HepG2 (cell line): Measurements from ENCODE around the gene TMEM61.

Source experiments
- CTCF ChIP-seq: sonication (generic); formaldehyde crosslinking; IDR thresholded peaks from 2 replicates; pipeline ENCODE4 v1.5.0; 2020; ENCODE audit warnings: mild to moderate bottlenecking, missing genetic modification reagents, moderate library complexity
- MAF1 ChIP-seq: sonication (generic); formaldehyde crosslinking; IDR thresholded peaks from 2 replicates; pipeline ENCODE4 v1.5.0; 2020; ENCODE audit warnings: missing genetic modification reagents, borderline replicate concordance
- NFE2L2 ChIP-seq: fragments of 150-350 bp; IDR thresholded peaks from 2 replicates; pipeline ENCODE4 v1.6.1; 2014; ENCODE audit warnings: low read length
- NR2F1 ChIP-seq, 2 experiments: fragments of 450-650 bp in 1 of 2; formaldehyde crosslinking in 1 of 2; IDR thresholded peaks; 2 replicates each; pipeline versions ENCODE4 v1.5.0 to v1.6.1; 2016 to 2020; ENCODE audit warnings: mild to moderate bottlenecking in 1 of 2, missing compliant biosample characterization in 1 of 2, missing genetic modification reagents in 1 of 2, moderate library complexity in 1 of 2
- PHB2 ChIP-seq: fragments of 450-650 bp; IDR thresholded peaks from 2 replicates; pipeline ENCODE4 v1.6.1; 2018; ENCODE audit not compliant: partially characterized antibody
- POLR2A ChIP-seq, 2 experiments: IDR thresholded peaks; 2 replicates each; pipeline ENCODE4 v1.6.1; 2011; ENCODE audit warnings: low read depth in 2 of 2, low read length in 2 of 2, mild to moderate bottlenecking in 1 of 2, moderate library complexity in 1 of 2; ENCODE audit not compliant: insufficient read depth in 1 of 2
- RELA ChIP-seq: sonication (generic); formaldehyde crosslinking; IDR thresholded peaks from 2 replicates; pipeline ENCODE4 v1.4.0; 2020; ENCODE audit warnings: missing genetic modification reagents
- SNAPC5 ChIP-seq: sonication (generic); formaldehyde crosslinking; IDR thresholded peaks from 2 replicates; pipeline ENCODE4 v1.8.1; 2023; ENCODE audit warnings: mild to moderate bottlenecking, missing genetic modification reagents, borderline replicate concordance
- ZFAT ChIP-seq: sonication (generic); formaldehyde crosslinking; conservative IDR thresholded peaks from 2 replicates; pipeline ENCODE4 v1.8.1; 2023; ENCODE audit warnings: missing genetic modification reagents, inconsistent platforms
- ZMAT3 ChIP-seq: sonication (generic); formaldehyde crosslinking; conservative IDR thresholded peaks from 2 replicates; pipeline ENCODE4 v1.7.0; 2021; ENCODE audit warnings: missing genetic modification reagents
- ZNF546 ChIP-seq: sonication (generic); formaldehyde crosslinking; conservative IDR thresholded peaks from 2 replicates; pipeline ENCODE4 v1.8.1; 2023; ENCODE audit warnings: mild to moderate bottlenecking, missing genetic modification reagents
- ZNF749 ChIP-seq: sonication (generic); formaldehyde crosslinking; IDR thresholded peaks from 2 replicates; pipeline ENCODE4 v1.8.0; 2022; ENCODE audit warnings: mild to moderate bottlenecking, missing genetic modification reagents, moderate library complexity, borderline replicate concordance

- TF ChIP-seq CTCF (CRISPR knock-in tag) (no peak), ZFAT (CRISPR knock-in tag) (no peak), ZMAT3 (CRISPR knock-in tag) (no peak), MAF1 (no peak), PHB2 (no peak), NR2F1 (CRISPR knock-in tag; IDR thresholded peaks at IDR 0.05) (no peak), RELA (CRISPR knock-in tag) (no peak), POLR2A (IDR thresholded peaks at IDR 0.05; ENCODE audit: insufficient read depth in 1 of 2, low read depth in 2 of 2, low read length in 2 of 2) (no peak), NFE2L2 (no peak), SNAPC5 (no peak), ZNF546 (CRISPR knock-in tag) (no peak), ZNF749 (no peak)
Measured at GRCh38 chr1:54979327-54979891, 1.0 kb upstream of the TMEM61 start.
